ENCODE measurements around the gene LIMA1.

DNA sequence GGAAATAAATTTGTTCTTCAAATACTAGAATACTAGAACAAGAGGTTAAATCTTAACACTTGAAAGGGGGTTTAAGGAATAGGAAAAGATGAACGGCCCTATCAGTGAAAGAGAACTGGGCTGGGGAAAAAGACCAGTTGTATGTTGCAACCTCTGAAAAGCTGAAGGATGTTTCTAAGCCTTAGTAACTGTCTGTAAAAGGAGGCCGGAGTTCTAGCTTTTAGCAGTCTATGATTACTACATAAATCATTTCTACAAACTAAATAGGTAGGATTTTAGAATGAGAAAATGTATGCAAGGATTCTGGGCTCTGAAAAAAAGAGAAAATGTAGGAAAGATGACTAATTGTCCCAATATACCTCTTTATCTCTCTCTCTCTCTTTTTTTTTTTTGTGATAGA, 121.1 kb downstream of the LIMA1 start:
- TF ChIP-seq, protein P1, sequence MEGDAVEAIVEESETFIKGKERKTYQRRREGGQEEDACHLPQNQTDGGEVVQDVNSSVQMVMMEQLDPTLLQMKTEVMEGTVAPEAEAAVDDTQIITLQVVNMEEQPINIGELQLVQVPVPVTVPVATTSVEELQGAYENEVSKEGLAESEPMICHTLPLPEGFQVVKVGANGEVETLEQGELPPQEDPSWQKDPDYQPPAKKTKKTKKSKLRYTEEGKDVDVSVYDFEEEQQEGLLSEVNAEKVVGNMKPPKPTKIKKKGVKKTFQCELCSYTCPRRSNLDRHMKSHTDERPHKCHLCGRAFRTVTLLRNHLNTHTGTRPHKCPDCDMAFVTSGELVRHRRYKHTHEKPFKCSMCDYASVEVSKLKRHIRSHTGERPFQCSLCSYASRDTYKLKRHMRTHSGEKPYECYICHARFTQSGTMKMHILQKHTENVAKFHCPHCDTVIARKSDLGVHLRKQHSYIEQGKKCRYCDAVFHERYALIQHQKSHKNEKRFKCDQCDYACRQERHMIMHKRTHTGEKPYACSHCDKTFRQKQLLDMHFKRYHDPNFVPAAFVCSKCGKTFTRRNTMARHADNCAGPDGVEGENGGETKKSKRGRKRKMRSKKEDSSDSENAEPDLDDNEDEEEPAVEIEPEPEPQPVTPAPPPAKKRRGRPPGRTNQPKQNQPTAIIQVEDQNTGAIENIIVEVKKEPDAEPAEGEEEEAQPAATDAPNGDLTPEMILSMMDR (IDR thresholded peaks at IDR 0.05) = no peak
- TF ChIP-seq EZH2 (IDR thresholded peaks at IDR 0.05; ENCODE audit: borderline replicate concordance, insufficient read depth, low read depth, low read length, poor library complexity, severe bottlenecking) = no peak
